ENCODE measurements around the gene SPRY2.

The SPRY2 gene

DNA sequence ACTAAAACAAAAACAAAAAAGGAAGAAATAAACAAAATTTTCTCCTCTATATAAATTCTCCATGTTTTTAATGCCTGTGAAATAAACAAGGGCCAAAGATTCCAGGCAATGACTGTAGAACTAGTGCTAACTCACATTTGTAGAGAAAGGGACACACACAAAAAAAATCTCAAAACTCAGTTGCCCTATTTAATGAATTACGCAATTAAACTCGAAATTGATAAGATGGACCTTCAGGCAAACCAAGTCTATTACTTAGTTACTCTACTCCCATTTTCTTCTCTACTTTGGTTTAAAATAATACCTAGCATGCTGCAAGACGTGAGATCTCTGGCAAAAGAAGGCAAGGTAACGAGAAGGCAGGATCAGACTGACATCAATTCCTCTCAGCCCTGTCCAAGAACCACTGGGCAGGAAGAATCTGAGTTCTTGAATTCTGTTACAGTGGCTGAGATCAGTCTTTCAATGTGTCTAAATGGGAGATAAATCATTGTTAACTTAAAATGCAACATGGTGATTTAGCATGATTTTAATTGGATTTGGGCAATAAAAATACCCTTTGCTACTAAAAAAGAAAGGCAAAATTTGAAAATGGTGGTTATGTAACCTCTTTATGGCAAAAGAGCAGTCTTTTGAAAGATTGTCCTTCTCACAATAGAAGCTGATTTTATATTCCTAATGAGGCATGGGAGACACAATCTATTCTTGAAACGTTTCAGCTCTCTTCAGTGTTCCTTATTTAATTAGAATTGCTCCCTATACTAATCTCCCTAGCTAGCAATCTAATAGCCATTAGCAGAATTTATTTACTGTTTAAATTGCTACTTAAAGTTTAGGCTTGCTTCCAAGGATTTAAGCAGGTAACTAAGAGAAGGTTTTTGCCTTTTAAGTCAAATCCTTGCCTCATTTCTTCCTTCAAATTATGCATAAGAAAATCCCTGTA lies 25.9 kb downstream of the SPRY2 start:
- no peak for DNase-seq (ENCODE audit: low read depth in 1 of 2, low spot score in 1 of 2)

DNA sequence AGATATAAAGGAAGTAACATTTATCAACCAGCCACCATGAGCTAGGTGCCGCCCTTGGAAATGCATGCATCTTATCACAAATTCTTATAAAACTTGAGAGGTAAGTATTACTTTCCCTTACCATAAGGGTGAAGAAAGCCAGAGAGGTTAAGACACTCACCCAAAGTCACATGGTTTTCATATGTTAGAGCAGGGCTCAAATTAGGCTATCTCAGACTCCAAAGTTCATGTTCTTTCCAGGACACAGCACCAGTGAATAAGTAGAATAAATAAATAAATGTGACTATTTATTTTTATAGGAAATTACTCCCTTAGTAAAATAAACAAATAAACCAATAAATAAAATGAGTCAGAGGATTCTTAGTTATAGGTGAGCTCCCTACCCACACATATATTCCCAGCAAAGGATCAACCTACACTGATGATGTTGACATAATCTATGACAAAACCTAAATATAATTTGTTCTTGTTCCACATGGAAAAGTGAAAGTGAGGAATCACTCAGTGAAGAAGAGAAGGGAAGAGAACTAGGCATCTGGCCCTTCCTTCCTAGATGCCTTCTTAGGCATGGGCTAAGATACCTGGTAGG lies 27.2 kb downstream of the SPRY2 start:
- no peak for DNase-seq (ENCODE audit: low read depth in 1 of 2, low spot score in 1 of 2)

DNA sequence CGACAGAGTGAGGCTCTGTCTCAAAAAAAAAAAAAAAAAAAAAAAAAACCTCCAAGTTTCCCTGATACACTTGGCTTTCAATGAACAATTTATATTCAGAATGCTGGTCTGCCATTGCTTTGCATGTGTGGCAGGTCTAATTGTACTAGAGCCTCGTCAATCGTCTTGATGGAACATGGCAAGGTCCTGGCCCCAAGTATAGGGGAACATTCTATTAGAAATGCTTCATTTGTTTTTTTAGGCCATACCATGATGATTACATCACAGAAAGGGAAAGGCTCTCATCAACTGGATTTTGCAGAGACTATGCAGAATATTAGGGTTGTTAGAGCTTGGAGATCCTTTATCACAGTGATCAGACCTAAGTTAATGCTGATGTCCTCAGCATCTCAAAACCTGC lies 28.0 kb downstream of the SPRY2 start:
- no peak for DNase-seq (ENCODE audit: low read depth in 1 of 2, low spot score in 1 of 2)

DNA sequence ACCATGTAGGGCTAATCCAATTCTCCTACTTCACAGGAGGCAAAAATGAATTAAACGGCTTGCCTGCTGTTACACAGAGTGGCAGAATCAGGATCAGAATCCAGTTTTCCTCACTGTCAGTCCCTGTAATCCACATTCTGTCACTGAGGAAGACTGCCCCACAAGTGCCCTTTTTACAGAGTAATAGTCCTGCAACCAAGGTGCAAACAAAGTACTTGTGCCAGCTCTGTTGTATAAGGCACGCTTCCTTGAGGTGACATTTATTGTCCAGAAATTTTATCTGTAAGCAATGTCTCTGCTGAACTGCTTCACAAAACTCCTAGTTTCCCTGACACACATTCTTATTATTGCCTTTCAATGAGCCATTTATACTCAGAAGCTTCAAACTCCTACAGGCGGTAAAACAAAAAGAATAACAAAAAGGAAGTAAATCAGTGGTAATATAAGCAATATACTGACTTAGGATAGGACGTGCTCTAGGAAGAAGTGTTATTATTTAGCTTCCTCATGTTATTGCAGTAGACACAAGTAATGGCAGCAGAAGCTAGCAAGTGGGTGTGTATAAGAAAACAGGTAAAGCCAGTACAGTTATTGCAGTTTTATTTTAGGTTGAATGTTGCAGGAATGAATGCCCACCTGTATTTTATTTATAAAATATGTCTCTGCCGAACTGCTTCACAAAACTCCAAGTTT lies 28.8 kb downstream of the SPRY2 start:
- DNase-seq (ENCODE audit: low read depth in 1 of 2, low spot score in 1 of 2) = no peak

DNA sequence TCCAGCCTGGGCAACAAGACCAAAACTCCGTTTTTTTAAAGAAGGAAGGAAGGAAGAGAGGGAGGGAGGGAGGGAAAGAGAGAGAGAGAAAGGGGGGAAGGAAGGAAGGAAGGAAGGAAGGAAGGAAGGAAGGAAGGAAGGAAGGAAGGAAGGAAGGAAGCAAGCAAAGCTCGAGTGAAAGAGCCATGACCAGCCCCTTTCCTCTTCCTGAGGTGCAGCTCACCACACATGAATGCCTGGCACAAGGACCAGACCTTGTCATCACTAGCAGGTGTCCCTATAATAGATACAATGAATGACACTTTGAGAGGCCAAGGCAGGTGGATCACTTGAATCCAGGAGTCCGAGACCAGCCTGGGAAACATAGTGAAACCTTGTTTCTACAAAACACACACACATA lies 31.0 kb downstream of the SPRY2 start:
- no peak for DNase-seq (ENCODE audit: low read depth in 1 of 2, low spot score in 1 of 2)

DNA sequence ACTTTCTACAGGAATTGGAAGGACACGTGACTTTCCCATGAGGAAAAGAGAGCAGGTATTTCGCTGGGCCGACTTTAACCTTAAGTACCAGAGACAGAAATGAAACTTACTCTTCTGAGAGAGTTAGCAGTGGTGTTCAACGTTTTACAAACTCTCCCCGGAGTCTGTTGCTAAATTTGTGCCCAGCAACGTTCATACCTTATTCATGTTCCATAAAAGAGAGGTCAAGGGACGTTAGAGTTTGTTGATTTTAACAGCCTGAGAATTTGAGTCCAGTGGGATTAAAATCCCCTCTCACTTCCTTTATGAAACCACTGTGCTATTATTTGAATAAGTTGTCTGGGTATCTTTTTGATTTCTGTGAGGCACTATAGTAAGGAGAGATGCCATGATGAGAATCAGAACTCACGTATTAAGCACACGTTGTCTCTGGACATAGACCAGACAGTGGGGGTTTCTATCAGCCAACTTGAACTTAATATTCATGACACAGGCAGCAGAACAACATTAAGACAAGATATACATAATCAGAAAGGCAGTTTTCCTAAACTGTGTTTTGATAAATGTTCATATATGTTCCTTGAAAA lies 33.4 kb downstream of the SPRY2 start:
- DNase-seq (ENCODE audit: low read depth in 1 of 2, low spot score in 1 of 2) = no peak

DNA sequence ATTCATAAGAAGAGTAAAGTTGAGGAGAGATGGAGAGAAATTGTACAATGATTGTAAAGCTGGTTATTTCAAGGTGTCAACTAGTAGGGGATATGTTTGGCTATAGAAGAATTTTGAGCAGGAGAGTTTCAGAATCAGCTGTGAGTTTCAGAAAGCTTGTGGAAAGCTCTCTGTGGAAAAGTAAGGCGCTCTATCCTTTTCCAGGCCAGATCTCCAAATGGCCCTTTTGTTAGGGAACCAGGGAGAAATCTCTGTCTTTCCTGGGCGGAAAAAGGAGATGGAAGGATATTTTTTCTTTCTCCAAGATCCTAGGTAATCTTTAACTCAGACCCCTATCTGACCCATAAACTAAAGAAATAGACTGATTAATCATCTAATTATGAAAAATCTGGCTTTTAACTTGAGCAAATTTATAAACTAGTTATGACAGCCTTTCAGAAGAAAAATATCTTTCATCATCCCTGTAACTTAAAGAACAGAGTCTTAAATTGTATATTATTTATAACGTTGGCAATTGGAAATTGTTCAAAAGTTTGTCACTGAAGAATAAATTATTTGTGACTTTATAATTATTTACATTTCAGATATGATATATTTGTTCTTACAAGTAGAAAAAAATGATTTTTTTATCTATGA lies 34.5 kb downstream of the SPRY2 start:
- DNase-seq (ENCODE audit: low read depth in 1 of 2, low spot score in 1 of 2) = no peak

DNA sequence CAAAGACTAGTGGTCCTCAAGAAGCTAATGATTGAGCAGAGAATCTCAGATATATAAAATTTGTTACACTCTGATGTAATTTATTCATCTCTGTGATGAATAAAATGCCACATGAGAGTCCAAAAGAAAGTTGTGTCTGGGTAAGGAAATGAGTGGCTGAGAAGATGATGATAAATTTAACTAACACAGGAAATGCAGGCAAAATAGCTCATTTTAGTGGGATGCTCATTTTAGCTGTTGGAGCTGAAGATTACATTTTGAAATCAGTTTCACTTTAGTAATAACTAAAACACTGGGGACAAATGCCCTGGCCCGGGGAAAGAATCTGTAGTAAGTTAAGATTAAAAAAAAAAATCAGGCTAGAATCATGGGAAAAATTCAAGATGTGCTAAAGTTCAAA lies 35.2 kb downstream of the SPRY2 start:
- DNase-seq (ENCODE audit: low read depth in 1 of 2, low spot score in 1 of 2) = no peak

DNA sequence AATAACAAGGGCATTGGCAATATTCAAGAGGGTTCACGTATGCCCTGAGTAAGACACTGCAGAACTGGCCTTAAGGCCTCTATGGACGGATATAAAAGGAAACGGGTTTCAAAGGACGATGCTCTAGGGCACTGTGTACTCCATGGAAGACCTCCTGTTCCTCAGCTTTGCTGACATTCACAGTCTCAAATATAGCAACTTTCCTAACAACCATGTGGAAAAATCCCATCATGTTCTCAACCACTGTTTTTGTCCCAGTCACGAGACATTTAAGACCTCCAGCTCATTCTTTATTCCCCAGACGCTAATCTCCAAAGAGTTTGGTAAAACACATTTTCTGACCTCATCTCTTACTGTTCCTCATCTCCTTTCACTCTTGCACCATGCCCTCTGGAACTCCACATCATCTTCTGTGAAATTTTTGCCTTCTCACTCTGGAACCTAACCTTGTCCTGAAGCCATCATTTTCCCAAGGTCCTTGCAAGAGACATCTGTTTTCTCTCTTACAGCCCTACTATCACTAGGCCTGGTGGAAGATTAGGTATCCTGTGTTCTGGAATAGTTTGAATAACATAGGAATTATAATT lies 37.6 kb downstream of the SPRY2 start:
- no peak for DNase-seq (ENCODE audit: low read depth in 1 of 2, low spot score in 1 of 2)

DNA sequence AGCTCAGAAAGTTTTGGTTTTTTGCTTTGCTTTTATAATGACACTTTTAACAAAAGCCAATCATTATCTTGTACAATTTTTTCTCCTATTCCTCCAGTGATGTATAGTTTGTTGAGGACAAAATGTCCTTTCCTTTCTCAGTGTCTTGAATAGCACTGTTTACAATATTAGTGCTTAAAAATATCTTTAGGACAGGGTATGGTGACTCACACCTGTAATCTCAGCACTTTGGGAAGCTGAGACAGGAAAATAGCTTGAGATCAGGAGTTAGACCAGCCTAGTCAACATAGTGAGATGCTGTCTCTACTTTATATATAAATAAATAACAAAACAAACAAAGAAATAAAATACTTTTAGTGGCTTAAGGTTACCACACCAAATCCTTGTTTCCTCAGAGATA lies 41.9 kb downstream of the SPRY2 start:
- no peak for DNase-seq (ENCODE audit: low read depth in 1 of 2, low spot score in 1 of 2)

DNA sequence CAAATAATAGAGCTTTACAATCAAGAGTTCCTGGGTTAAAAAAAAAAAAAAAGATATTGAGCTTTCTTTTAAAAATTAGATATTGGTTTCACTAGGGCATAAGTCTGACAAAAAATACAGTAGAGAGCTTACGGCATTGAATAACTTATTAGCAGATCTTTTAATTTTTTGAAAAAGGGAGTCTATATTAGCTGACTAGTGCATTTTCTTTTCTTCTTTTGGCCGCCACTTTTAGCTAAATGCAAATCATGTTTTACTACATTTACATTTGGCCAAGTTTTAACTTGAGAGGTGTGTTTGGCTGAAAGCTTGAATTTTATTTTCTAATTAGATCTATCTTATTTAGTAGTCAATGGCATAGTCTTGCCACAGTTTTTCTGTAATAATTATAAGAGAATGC lies 43.4 kb downstream of the SPRY2 start:
- no peak for DNase-seq (ENCODE audit: low read depth in 1 of 2, low spot score in 1 of 2)

DNA sequence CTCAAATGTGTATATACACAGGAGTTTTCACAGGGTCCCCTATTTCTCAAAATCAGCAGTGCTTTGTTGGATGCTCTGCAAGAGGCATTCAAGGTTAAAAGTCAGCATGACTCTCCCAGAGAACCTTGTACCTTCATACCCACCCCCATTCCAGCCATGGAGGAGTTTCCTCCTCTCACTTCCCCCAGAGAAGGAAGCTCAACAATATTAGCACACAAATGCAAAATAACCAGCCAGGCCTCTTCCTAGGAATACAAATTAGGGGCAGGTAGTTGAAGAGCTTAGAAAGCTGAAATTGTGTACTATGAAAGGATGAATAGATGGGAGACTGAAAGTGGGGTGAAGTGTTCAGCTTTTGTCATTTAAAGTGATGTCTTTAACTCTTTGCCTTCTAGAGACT lies 43.8 kb downstream of the SPRY2 start:
- DNase-seq (ENCODE audit: low read depth in 1 of 2, low spot score in 1 of 2) = no peak

DNA sequence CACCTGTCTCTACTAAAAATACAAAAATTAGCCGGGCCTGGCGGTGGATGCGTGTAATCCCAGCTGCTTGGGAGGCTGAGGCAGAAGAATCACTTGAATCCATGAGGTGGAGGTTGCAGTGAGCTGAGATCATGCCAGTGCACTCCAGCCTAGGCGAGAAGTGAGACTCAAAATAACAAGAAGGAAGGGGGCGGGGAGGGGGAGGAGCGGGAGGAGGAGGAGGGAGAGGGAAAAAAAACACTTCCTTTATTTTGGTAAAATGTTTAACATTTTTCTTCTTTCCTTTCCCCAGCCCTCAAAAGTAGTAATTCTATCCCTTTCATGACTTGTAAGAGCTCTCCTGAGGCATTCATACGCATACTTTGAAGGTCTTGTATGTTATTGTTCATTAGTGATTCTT lies 44.3 kb downstream of the SPRY2 start:
- no peak for DNase-seq (ENCODE audit: low read depth in 1 of 2, low spot score in 1 of 2)

DNA sequence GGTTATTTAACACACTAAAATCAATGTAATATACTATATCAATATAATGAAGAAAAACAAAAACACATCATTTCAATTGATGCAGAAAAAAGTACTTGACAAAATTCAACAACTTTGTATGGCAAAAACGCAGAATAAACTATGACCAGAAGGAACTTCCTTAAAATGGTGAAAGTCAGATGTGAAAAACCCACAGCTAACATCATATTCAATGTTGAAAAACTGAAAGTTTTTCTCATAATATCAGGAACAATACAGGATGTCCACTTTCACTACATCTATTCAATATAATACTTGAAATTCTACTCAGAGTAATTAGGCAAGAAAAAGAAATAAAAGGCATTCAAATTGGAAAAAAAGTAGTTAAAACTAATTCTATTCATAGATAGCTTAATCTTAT lies 50.3 kb downstream of the SPRY2 start:
- no peak for DNase-seq (ENCODE audit: low read depth in 1 of 2, low spot score in 1 of 2)

Data from stimulated activated CD4-positive, alpha-beta T cell treated with anti-CD3 and anti-CD28 coated beads, Interleukin-15, amount 100 ng/mL, for 1 hour (primary cell).